Posterior cingulate gyrus (tissue), 11 donors: Measurements from ENCODE around the gene SLC22A1.
"Not testable (repeated sequence)": the region's sequence is repeated elsewhere in the genome, so short reads cannot be mapped to it uniquely, and the experiment has no call there.

Source experiments
- DNase-seq, 10 donors: peaks; one replicate each; pipeline versions ENCODE4 v3.0.0 to v3.0.0-alpha.2; 2020 to 2021; ENCODE audit warnings: mixed read lengths in 3 of 10
- intact Hi-C: fragments of 100-400 bp; cut with DNase I; formaldehyde crosslinking; loops from one replicate; pipeline ENCODE4 v1.15.1; 2023

The SLC22A1 gene

DNA sequence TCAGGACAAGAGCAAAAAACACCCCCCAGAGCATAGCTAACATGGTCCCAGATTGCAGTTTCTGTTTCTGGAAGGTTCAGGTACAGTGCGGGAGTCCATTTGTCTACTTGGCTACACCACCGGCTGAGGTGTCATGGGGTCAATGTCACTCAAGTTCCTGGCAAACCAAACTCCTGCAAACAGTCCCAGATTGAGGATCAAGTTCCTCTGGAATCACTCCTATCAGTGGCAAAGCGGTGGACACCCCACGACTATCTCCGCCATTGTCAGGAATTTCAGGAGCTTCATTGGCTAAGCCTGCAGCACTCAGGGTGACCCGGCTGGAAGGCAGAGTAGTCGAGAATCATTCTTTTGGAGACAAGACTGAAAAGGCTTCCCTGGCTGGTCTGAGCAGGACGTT is 41.8 kb downstream of the SLC22A1 start:
- intact Hi-C loops: no loop called here
- peak in 1 of 10 donors; percentile 62 for DNase-seq

DNA sequence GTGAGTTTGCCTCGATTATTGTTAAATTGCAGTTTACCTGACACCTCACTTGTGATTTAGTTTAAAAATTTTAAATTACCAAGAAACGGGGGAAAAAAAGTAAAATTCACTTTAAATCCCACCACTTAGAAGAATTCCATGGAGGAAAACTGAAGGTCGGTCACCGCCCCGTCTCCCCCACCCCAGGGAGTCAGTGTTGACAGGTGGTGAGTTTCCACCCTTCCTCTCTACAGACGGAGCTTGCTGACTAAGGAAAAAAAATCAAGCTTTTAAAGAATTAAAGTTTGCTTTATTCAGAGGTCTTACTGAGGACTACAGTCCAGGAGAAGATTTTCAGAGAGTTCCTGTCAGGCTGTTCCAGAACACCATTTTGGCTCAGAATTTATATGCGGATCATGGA is 42.3 kb downstream of the SLC22A1 start:
- DNase-seq: peak in 1 of 10 donors; percentile 67
- intact Hi-C loops: no loop called here

DNA sequence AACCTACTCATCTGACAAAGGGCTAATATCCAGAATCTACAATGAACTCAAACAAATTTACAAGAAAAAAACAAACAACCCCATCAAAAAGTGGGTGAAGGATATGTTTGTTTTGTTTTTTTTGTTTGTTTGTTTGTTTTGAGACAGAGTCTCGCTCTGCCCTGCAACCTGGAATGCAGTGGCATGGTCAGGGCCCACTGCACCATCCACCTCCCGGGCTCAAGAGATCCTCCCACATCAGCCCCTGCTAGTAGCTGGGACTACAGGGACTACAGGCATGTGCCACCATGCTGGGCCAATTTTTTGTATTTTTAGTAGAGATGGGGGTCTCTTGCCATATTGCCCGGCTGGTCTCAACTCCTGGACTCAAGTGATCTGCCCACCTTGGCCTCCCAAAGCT is 44.3 kb downstream of the SLC22A1 start:
- DNase-seq, intact Hi-C loops: not testable (repeated sequence)

DNA sequence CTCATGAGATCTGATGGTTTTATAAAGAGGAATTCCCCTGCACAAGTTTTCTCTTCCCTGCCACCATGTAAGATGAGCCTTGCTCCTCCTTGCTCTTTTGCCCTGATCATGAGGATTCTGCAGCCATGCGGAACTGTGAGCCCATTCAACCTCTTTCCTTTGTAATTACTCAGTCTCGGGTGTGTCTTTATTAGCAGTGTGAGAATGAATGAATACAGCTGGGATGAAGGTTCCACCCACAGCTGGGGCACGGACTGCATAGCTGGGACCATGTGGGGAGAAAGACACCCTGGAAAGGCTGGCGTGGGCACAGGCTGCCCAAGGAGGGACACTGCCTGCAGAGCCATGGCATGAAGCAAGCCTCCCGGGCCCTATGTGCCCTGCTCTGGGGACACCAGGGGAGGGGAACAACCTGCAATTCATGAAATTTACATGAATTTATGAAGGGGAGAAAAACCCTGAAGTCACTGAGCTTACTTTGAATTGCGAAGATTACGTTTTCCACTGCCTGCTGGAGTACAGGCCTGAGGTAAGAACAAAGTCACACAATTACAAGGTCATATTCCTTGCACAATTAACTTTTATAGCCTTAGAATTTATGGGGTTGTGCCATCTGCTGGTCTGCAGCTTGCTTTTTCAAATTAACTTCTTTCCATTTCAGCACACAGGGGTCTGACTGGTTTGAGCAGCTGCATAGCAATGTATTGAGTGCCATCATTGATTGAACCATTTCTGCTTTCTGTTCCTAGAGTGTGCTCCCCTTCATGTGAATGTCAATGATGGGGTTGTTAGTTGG is 46.2 kb downstream of the SLC22A1 start:
- intact Hi-C loops: no loop called here
- DNase-seq: no peak

GRCh38 chr6:160170018-160170680 is 48.5 kb downstream of the SLC22A1 start:
- intact Hi-C loops: no loop called here
- no peak for DNase-seq

- no peak for DNase-seq
- intact Hi-C loops: no loop called here
These were observed 51.1 kb downstream of the SLC22A1 start for GRCh38 chr6:160172704-160173103.

DNA sequence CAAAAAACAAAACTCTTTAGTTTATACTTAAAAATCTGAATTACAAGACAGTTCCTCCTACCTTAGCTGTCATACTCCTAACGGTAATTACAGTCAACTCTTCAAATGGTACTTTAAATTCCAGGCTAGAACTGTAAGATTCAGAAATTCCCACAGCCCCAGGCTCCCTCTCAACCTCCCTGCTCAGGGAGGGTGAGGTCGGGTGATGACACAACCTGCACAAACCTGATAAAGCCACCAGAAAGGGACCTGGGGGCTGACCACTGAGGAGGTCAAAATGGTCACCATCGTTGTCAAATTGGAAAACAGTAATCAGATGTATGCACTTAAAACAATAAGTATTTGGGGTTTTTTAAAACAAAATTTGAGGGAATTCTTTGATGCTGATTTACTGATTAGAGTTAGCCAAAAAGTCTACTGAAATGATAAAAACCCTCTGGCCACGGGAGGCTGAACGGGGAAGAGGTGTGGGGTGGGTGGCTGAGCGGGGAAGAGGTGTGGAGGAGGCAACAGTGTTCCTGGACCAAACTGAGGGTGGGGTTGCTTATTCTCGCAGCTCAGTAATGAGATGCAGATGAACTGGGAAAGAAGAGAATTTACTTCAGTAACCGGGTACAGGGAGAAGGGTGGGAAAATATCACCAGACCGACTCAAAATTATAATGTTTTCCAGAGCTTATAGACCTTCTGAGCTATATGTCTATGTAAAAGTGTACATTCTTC is 52.4 kb downstream of the SLC22A1 start:
- DNase-seq: no peak
- intact Hi-C loops: no loop called here

DNA sequence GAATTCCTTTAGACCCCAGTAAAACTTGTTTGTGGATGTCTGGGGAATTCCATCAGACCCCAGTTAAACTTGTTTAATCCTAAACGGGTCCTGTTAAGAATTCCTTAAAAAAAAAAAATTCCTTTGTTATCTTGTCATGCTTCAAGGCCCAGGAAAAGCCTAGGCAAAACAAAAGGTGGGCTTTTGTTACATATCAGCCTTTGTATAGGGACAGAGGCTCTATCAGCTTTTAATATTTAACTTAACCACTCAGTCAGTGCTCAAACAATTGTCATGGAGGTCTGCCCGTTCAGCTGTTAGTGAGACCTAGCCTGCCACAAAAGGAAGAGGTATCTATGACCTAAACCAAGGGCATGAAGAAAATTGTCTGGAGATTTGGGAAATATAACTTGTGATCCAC is 53.1 kb downstream of the SLC22A1 start:
- intact Hi-C loops: no loop called here

GRCh38 chr6:160177220-160177619 is 55.6 kb downstream of the SLC22A1 start:
- intact Hi-C loops: no loop called here
- DNase-seq: no peak

More for the DNA sequence above, 53.1 kb downstream of the SLC22A1 start:
- DNase-seq: no peak

GRCh38 chr6:160178271-160178670 is 56.7 kb downstream of the SLC22A1 start:
- intact Hi-C loops: no loop called here
- no peak for DNase-seq

GRCh38 chr6:160180706-160181105 is 59.1 kb downstream of the SLC22A1 start:
- intact Hi-C loops: no loop called here
- no peak for DNase-seq

- no peak for DNase-seq
- intact Hi-C loops: no loop called here
These were observed 67.2 kb downstream of the SLC22A1 start for GRCh38 chr6:160188773-160189172.

GRCh38 chr6:160190081-160190480 is 68.5 kb downstream of the SLC22A1 start:
- DNase-seq: no peak

GRCh38 chr6:160190973-160191372 is 69.4 kb downstream of the SLC22A1 start:
- intact Hi-C loops: no loop called here
- no peak for DNase-seq

More at GRCh38 chr6:160190081-160190480, 68.5 kb downstream of the SLC22A1 start:
- intact Hi-C loops: no loop called here

DNA sequence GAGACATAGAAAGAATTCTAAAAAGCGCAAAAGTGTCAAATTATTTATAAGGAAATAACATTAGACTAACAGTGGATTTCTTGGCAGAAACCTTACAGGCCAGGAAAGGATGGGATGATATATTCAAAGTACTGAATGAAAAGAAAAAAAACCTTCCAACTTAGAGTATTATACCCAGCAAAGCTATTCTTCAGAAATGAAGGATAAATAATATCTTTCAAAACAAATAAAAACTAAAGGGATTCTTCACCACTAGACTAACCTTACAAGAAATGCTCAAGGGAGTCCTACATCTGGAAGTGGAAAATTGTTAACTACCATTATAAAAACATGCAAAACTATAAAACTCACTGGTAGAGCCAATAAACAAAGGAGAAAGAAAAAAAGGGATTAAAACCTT is 71.2 kb downstream of the SLC22A1 start:
- intact Hi-C loops: no loop called here
- DNase-seq: no peak

DNA sequence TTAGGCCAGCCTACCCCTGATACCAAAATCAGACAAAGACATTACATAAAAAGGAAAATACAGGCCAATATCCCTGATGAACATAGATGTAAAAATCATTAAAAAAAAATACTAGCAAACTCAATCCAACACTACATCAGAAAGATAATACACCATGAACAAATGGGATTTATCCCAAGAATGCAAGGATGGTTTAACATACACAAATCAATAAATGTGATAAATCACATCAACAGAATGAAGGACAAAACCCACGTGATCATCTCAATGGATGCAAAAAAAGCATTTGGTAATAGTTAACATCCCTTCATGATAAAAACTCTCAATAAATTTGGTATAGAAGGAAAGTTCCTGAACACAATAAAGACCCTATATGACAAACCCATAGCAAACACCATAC is 73.2 kb downstream of the SLC22A1 start:
- intact Hi-C loops: no loop called here
- DNase-seq: no peak

DNA sequence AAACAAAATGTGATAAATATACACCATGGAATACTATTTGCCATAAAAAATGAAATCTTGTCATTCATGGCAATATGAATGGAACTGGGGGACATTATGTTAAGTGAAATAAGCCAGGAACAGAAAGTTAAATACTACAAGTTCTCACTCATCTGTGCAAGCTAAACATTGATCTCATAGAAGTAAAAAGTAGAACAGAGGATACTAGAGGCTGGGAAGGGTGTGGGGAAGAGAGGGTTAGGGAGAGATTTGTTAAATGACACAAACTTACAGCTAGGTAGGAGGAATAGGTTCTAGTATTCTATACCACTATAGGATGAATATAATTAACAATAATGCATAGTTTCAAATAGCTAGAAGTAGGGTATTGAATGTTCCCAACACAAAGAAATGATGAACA is 76.0 kb downstream of the SLC22A1 start:
- intact Hi-C loops: no loop called here
- no peak for DNase-seq

DNA sequence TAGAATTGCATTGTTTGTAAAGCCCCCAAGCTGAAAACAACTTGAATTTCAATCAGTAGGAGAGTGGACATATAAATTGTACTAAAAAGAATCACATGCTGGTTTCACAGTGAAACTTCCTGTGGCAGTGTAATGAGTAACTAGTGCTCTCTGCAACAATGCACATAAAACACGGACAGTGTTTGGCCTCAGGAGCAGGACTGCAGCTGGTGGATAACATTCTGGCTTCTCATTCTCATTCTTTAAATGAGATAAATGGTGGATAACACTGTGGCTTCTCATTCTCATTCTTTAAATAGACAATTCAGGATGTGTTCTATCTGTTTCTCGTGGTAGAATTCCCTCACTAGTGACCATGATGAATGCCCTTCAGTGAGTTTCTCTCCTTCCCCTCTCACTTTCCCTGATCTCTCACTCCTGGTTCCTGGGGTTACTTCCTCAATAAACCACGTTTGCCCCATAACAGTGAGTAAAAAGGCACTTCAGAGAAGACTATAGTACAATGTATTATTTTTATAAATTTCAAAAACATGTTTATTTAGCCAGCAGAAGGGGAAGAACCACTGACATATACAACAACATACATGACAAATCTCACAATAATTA is 77.1 kb downstream of the SLC22A1 start:
- DNase-seq: no peak
- intact Hi-C loops: no loop called here

- intact Hi-C loops: no loop called here
- no peak for DNase-seq
These were observed 79.4 kb downstream of the SLC22A1 start for GRCh38 chr6:160201061-160201460.

DNA sequence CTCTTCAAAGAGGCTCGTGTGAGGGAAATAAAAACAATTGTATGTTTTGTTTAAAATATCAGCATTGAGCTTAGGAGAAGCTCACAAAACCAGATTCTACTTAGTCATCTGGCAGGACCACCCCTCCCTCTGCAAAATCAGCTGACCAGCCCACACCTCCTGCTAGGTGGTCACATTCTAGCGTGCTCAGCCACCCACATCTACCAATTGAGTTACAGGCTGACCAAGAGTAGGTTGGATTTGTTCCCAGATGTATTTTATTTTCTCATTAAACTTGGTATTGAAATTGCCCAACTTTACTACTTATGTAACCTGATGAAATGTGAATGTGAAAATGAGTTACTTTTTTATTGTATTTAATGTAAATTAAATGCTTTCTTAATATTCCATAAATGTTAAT is 80.8 kb downstream of the SLC22A1 start:
- DNase-seq: no peak
- intact Hi-C loops: no loop called here

DNA sequence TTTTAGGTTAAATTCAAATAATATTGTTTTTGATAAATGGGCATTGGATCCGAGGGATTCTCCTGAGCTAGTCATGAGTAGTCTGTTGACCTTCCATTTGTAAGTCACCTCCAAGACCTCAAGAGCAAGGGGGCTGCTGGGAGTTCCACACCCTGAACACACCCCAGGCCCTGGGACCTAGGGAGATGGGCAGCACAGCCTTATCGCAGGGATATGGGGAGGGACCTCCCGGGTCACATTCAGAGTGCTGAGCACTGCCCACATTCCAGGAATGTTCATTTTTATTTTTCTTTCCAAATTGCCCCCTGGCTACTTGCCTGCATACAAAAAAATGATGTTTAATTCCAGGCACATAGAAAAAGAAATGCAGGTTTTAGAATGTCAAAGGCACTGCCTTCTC is 81.5 kb downstream of the SLC22A1 start:
- intact Hi-C loops: no loop called here
- peak in 1 of 10 donors; percentile 41 for DNase-seq
